Caco-2 (cell line): Measurements from ENCODE around the gene STYXL2. TPM values are rescaled to one million over a fixed set of nuclear protein-coding genes. Genes with fewer than 3 reads are reported as not detected.

Experiments used
- BruUV-seq: library from RNA; stranded (reverse); fragments of 400-500 nt; replicated peaks from 2 replicates; lab custom pipeline; 2021; lab: Mats Ljungman, UMichigan
- CTCF ChIA-PET: fragments of 300-600 bp; sonication (Branson Sonifier 250); formaldehyde crosslinking; loops from one replicate; lab custom pipeline; 2022; ENCODE audit warnings: antibody characterized with exemption; lab: Charles Lee
- POLR2A ChIA-PET: fragments of 300-600 bp; sonication (Branson Sonifier 250); formaldehyde crosslinking; loops from one replicate; lab custom pipeline; 2022; ENCODE audit warnings: antibody characterized with exemption; lab: Charles Lee
- DNase-seq, 2 experiments: peaks; one replicate each; pipeline versions ENCODE4 v3.0.0 to v3.0.0-alpha.2; 2020 to 2022
- H3K27me3 ChIP-seq: replicated peaks from 2 replicates; pipeline ENCODE4 v1.6.0; 2011; ENCODE audit warnings: low read length; ENCODE audit not compliant: control insufficient read depth, insufficient read depth
- H3K36me3 ChIP-seq: 2 replicates; pipeline ENCODE4 v1.5.1; 2011; ENCODE audit warnings: low read length; ENCODE audit not compliant: control insufficient read depth, insufficient read depth
- H3K4me1 ChIP-seq: fragments of 250-450 bp; sonication (Bioruptor Pico); 2 replicates; pipeline ENCODE4 v1.5.1; 2020; ENCODE audit warnings: mild to moderate bottlenecking
- H3K4me3 ChIP-seq: 2 replicates; pipeline ENCODE4 v1.5.1; 2011; ENCODE audit warnings: low read depth, mild to moderate bottlenecking, control low read depth, low read length
- H3K9me3 ChIP-seq: fragments of 250-450 bp; sonication (Bioruptor Pico); 2 replicates; pipeline ENCODE4 v1.5.1; 2020; ENCODE audit warnings: mild to moderate bottlenecking, moderate library complexity
- H3K27ac Mint-ChIP-seq: one replicate; pipeline ENCODE4 v1.8.0; 2022; ENCODE audit warnings: mixed read lengths; ENCODE audit not compliant: unreplicated experiment
- H3K27me3 Mint-ChIP-seq: one replicate; pipeline ENCODE4 v1.8.0; 2022; ENCODE audit warnings: mixed read lengths; ENCODE audit not compliant: insufficient read depth, unreplicated experiment
- H3K36me3 Mint-ChIP-seq: one replicate; pipeline ENCODE4 v1.8.0; 2022; ENCODE audit warnings: mild to moderate bottlenecking, mixed read lengths; ENCODE audit not compliant: insufficient read depth, unreplicated experiment
- H3K4me1 Mint-ChIP-seq: one replicate; pipeline ENCODE4 v1.8.0; 2022; ENCODE audit warnings: low read depth, mixed read lengths; ENCODE audit not compliant: unreplicated experiment
- H3K4me3 Mint-ChIP-seq: one replicate; pipeline ENCODE4 v1.8.0; 2022; ENCODE audit warnings: mild to moderate bottlenecking, moderate library complexity, mixed read lengths; ENCODE audit not compliant: unreplicated experiment
- H3K9me3 Mint-ChIP-seq: one replicate; pipeline ENCODE4 v1.8.0; 2022; ENCODE audit warnings: mixed read lengths; ENCODE audit not compliant: unreplicated experiment
- intact Hi-C: fragments of 100-400 bp; cut with micrococcal nuclease; formaldehyde crosslinking; loops from one replicate; pipeline ENCODE4 v1.10.0; 2022; ENCODE audit not compliant: unreplicated experiment
- total RNA-seq: library from RNA; stranded (reverse); gene quantifications from 2 replicates; pipeline ENCODE4 v1.2.3, GENCODE V29; 2022
- TF ChIP-seq, protein P1 (sequence below), 2 experiments: fragments of 200-600 bp in 1 of 2; IDR thresholded peaks; 1 replicate in 1 of 2; 2 replicates in 1 of 2; pipeline versions ENCODE4 v1.5.1 to v1.8.0; 2011 to 2022; ENCODE audit warnings: antibody characterized with exemption in 1 of 2, control low read depth in 1 of 2, inconsistent platforms in 1 of 2, low read depth in 1 of 2, low read length in 1 of 2, mild to moderate bottlenecking in 1 of 2, moderate library complexity in 1 of 2; ENCODE audit not compliant: insufficient read depth in 1 of 2, severe bottlenecking in 1 of 2, unreplicated experiment in 1 of 2

Gene STYXL2
- total RNA-seq, 1 experiment from 2014 or later: not detected

DNA sequence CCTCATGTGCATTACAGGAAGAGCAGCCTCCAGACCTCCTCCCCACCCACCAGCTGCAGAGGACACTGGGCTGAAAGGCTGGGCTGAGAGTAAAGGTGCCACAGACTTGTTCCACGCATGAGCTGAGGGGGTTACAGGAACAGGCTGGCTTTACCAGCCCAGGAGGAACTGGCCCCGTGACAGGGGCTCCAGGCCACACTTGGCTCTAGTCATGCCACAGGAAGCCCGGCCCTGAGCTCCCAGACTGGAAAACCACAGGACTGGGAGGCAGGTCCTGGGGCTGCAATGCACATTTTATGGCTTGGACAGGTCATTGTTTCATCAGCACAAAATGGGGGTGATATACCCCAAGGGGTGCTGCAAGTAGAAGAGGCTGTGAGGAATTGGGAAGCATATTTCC is 39.3 kb upstream of the STYXL2 start:
- Histone ChIP-seq H3K4me1 (no peaks in the 10 kb centered on the region; the same call in 1 of the 2 replicates), H3K4me3 (no peak overlapping the region), H3K9me3 (no peaks in the 10 kb centered on the region), H3K36me3 (no peaks in the 10 kb centered on the region), H3K27me3 (no peaks in the 10 kb centered on the region)
- no peaks in the 10 kb centered on the region for H3K4me1 Mint-ChIP-seq
- H3K36me3 Mint-ChIP-seq: no peaks in the 10 kb centered on the region
- ChIA-PET CTCF (interaction anchor here (1.0 to 1.1 kb wide), 2 partner anchors 144 to 166 kb away, joined by 3 to 5 read pairs; partner anchors contain the start of gene POU2F1), POLR2A (no interaction called here)
- intact Hi-C loops: no loop called here
- no peak for DNase-seq
- no peak overlapping the region for H3K4me3 Mint-ChIP-seq
- no TSS peak for BruUV-seq
- no peaks in the 10 kb centered on the region for H3K9me3 Mint-ChIP-seq
- TF ChIP-seq, protein P1, sequence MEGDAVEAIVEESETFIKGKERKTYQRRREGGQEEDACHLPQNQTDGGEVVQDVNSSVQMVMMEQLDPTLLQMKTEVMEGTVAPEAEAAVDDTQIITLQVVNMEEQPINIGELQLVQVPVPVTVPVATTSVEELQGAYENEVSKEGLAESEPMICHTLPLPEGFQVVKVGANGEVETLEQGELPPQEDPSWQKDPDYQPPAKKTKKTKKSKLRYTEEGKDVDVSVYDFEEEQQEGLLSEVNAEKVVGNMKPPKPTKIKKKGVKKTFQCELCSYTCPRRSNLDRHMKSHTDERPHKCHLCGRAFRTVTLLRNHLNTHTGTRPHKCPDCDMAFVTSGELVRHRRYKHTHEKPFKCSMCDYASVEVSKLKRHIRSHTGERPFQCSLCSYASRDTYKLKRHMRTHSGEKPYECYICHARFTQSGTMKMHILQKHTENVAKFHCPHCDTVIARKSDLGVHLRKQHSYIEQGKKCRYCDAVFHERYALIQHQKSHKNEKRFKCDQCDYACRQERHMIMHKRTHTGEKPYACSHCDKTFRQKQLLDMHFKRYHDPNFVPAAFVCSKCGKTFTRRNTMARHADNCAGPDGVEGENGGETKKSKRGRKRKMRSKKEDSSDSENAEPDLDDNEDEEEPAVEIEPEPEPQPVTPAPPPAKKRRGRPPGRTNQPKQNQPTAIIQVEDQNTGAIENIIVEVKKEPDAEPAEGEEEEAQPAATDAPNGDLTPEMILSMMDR (IDR thresholded peaks at IDR 0.05; ENCODE audit: insufficient read depth in 1 of 2, low read depth in 1 of 2, low read length in 1 of 2, severe bottlenecking in 1 of 2, unreplicated experiment in 1 of 2): no peak
- no peak overlapping the region for H3K27ac Mint-ChIP-seq
- H3K27me3 Mint-ChIP-seq: peaks cover 6% of the 10 kb centered on the region

DNA sequence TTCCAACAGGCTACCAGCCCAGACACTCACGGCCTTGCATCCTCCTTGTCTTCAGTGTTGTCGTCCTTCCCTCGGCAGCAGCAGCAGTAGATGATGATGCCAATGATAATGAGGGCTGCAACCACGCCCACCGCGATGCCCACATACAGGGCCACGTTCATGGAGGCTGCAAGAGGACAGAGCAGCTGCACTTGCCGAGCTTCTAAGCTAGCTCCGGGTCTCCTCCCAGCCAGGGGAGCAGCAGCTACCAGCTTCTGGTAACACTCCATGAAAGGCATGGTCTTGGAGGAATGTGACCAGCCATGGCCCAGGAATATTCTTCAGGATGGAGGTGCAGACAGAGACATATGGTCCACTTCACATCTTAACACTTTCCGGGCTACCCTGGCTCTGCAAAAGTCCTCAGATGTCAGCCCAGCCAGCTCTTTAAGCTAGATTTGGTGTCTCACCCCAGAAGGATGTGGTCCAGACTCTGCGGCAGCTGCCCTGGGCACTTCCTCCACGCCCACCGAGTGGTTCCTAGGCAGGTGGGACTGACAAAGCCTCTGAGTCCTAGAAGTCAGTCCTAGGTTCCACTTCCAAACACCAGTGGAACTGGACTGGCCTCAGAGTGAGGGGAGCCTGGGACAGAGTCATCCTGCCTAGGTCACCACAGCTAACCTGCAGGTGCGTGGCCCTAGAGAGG is 38.8 kb upstream of the STYXL2 start:
- Mint-ChIP-seq H3K4me1 (no peaks in the 10 kb centered on the region), H3K36me3 (no peaks in the 10 kb centered on the region), H3K9me3 (no peaks in the 10 kb centered on the region), H3K4me3 (no peak overlapping the region), H3K27me3 (peaks cover under 1% of the 10 kb centered on the region), H3K27ac (no peak overlapping the region)
- Histone ChIP-seq H3K4me1 (no peaks in the 10 kb centered on the region; the same call in 1 of the 2 replicates), H3K36me3 (no peaks in the 10 kb centered on the region), H3K9me3 (no peaks in the 10 kb centered on the region), H3K4me3 (no peak overlapping the region), H3K27me3 (no peaks in the 10 kb centered on the region)
- BruUV-seq: no TSS peak
- ChIA-PET POLR2A (no interaction called here), CTCF (interaction anchor here (1.0 to 1.3 kb wide), 3 partner anchors 145 to 165 kb away, joined by 3 to 7 read pairs (median 5); partner anchors contain the start of gene POU2F1)
- TF ChIP-seq, protein P1 (IDR thresholded peaks at IDR 0.05; ENCODE audit: insufficient read depth in 1 of 2, low read depth in 1 of 2, low read length in 1 of 2, severe bottlenecking in 1 of 2, unreplicated experiment in 1 of 2): no peak
- DNase-seq: no peak
- intact Hi-C loops: no loop called here

DNA sequence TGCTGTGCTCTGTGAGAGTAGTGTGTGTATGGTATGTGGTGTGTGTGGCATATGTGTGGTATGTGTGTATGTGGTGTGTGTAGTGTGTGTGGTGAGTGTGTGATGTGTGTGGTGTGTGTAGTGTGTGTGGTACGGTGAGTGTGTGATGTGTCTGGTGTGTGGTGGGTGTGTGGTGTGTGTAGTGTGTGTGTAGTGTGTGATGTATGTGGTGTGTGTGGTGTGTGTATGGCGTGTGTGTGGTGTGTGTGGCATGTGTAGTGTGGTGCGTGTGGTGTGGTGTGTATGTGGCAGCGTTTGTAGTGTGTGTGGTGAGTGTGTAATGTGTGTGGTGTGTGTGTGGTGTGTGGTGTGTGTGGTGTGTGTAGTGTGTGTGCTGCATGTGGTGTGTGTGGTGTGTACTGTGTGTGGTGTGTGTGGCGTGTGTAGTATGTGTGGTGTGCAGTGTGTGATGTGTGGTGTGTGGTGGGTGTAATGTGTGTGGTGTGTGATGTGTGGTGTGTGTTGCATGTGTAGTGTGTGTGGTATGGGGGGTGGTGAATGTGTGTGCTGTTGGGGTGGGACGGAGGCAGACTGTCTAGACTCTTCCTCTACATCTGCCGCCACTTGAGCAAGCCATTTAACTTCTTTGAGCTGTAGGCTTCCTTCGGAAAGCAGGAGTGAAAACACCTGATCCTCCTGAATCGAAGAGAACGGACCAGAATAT is 37.2 kb upstream of the STYXL2 start:
- POLR2A ChIA-PET: no interaction called here
- Histone ChIP-seq H3K27me3 (no peaks in the 10 kb centered on the region), H3K36me3 (no peaks in the 10 kb centered on the region), H3K4me3 (no peak overlapping the region), H3K9me3 (no peaks in the 10 kb centered on the region), H3K4me1 (no peaks in the 10 kb centered on the region; the same call in 1 of the 2 replicates)
- no peaks in the 10 kb centered on the region for H3K9me3 Mint-ChIP-seq
- intact Hi-C loops: loop anchor here (1.0 kb wide), 1 partner anchor 81 kb away; the partner anchor contains the start of gene ILDR2
- no peak overlapping the region for H3K4me3 Mint-ChIP-seq
- DNase-seq: no peak
- no peak overlapping the region for H3K27ac Mint-ChIP-seq
- CTCF ChIA-PET: interaction anchor here (0.9 to 8.3 kb wide), 5 partner anchors 36 to 164 kb away, joined by 3 to 186 read pairs (median 3); partner anchors contain the start of gene POU2F1
- no peaks in the 10 kb centered on the region for H3K36me3 Mint-ChIP-seq
- H3K27me3 Mint-ChIP-seq: no peaks in the 10 kb centered on the region
- H3K4me1 Mint-ChIP-seq: no peaks in the 10 kb centered on the region
- TF ChIP-seq, protein P1 (IDR thresholded peaks at IDR 0.05; ENCODE audit: insufficient read depth in 1 of 2, low read depth in 1 of 2, low read length in 1 of 2, severe bottlenecking in 1 of 2, unreplicated experiment in 1 of 2): no peak
- BruUV-seq: no TSS peak
